GM21367 (cell line): ENCODE data around the gene ISL1.

ENCODE experiments used
- ATAC-seq: cut with Tn5 transposase; IDR thresholded peaks from one replicate; pipeline ENCODE4 v1.9.1; 2021; ENCODE audit not compliant: unreplicated experiment

ISL1 gene

GRCh38 chr5:51383131-51384121, at the start of gene ISL1:
ISL1 (plus strand) TSS chr5:51383448; CDS start chr5:51383672, 224 bp downstream.
- ATAC-seq: no peak

GRCh38 chr5:51336878-51337277, 46.4 kb upstream of the ISL1 start:
- no peak for ATAC-seq

- ATAC-seq: no peak
Observed at GRCh38 chr5:51345106-51345505, 38.1 kb upstream of the ISL1 start.

- no peak for ATAC-seq
Observed at GRCh38 chr5:51347157-51347556, 36.1 kb upstream of the ISL1 start.

- ATAC-seq: no peak
Observed at GRCh38 chr5:51347704-51348103, 35.5 kb upstream of the ISL1 start.

GRCh38 chr5:51371052-51371451, 12.2 kb upstream of the ISL1 start:
- ATAC-seq: no peak

- no peak for ATAC-seq
Observed at GRCh38 chr5:51373880-51374523, 9.2 kb upstream of the ISL1 start.

- ATAC-seq: no peak
Observed at GRCh38 chr5:51375084-51375483, 8.2 kb upstream of the ISL1 start.

- ATAC-seq: no peak
Observed at GRCh38 chr5:51376509-51376908, 6.7 kb upstream of the ISL1 start.

GRCh38 chr5:51377151-51378060, 5.8 kb upstream of the ISL1 start:
- no peak for ATAC-seq

- no peak for ATAC-seq
Observed at GRCh38 chr5:51378061-51378409, 5.2 kb upstream of the ISL1 start.

- ATAC-seq: no peak
Observed at GRCh38 chr5:51378448-51379330, 4.6 kb upstream of the ISL1 start.

GRCh38 chr5:51379331-51379700, 3.9 kb upstream of the ISL1 start:
- ATAC-seq: no peak

GRCh38 chr5:51380603-51381207, 2.5 kb upstream of the ISL1 start:
- no peak for ATAC-seq

- ATAC-seq: no peak
Observed at GRCh38 chr5:51381761-51382474, 1.3 kb upstream of the ISL1 start.

- ATAC-seq: no peak
Observed at GRCh38 chr5:51382521-51383130, 622 bp upstream of the ISL1 start.

GRCh38 chr5:51384281-51384840, 1.1 kb downstream of the ISL1 start:
- ATAC-seq: no peak

GRCh38 chr5:51385216-51385615, 2.0 kb downstream of the ISL1 start:
- ATAC-seq: no peak
